Neural progenitor cell (in vitro differentiated cells): Measurements from ENCODE around the gene LMBR1. TPM values are rescaled to one million over a fixed set of nuclear protein-coding genes. Genes with fewer than 3 reads are reported as not detected.

Source experiments
- DNase-seq: peaks from one replicate; pipeline ENCODE4 v3.0.0-alpha.2; 2016; ENCODE audit warnings: low spot score
- H2AFZ ChIP-seq: fragments of 200-600 bp; sonication (generic); replicated peaks from 2 replicates; pipeline ENCODE4 v1.6.1; 2016; ENCODE audit warnings: antibody characterized with exemption
- H3F3A ChIP-seq: fragments of 200-600 bp; sonication (generic); 2 replicates; pipeline ENCODE4 v1.6.1; 2016; ENCODE audit warnings: antibody characterized with exemption, low read depth
- H3K27ac ChIP-seq: fragments of 200-600 bp; sonication (generic); 2 replicates; pipeline ENCODE4 v1.5.1; 2016; ENCODE audit warnings: mild to moderate bottlenecking
- H3K27me3 ChIP-seq: fragments of 200-600 bp; sonication (generic); 2 replicates; pipeline ENCODE4 v1.6.1; 2016; ENCODE audit warnings: mild to moderate bottlenecking, moderate library complexity
- H3K36me3 ChIP-seq: fragments of 200-600 bp; sonication (generic); 2 replicates; pipeline ENCODE4 v1.5.1; 2016
- H3K4me1 ChIP-seq: fragments of 200-600 bp; sonication (generic); 2 replicates; pipeline ENCODE4 v1.6.1; 2016; ENCODE audit warnings: mixed run types
- H3K4me2 ChIP-seq: fragments of 200-600 bp; sonication (generic); 2 replicates; pipeline ENCODE4 v1.6.1; 2016
- H3K4me3 ChIP-seq: fragments of 200-600 bp; sonication (generic); 2 replicates; pipeline ENCODE4 v1.5.1; 2016
- H3K79me2 ChIP-seq: fragments of 200-600 bp; sonication (generic); 2 replicates; pipeline ENCODE4 v1.6.1; 2016; ENCODE audit warnings: low read depth
- H3K9ac ChIP-seq: fragments of 200-600 bp; sonication (generic); 2 replicates; pipeline ENCODE4 v1.6.1; 2016
- H3K9me3 ChIP-seq: fragments of 200-600 bp; sonication (generic); 2 replicates; pipeline ENCODE4 v1.5.1; 2016; ENCODE audit warnings: low read depth
- H4K20me1 ChIP-seq: fragments of 200-600 bp; sonication (generic); 2 replicates; pipeline ENCODE4 v1.6.1; 2016; ENCODE audit warnings: low read depth
- H3K27ac Mint-ChIP-seq: 3 replicates; pipeline ENCODE4 v1.8.0; 2021; ENCODE audit warnings: mixed read lengths
- H3K27me3 Mint-ChIP-seq: 2 replicates; pipeline ENCODE4 v1.8.0; 2022; ENCODE audit warnings: low read depth, mild to moderate bottlenecking, inconsistent platforms, moderate library complexity, mixed read lengths; ENCODE audit not compliant: insufficient read depth
- H3K36me3 Mint-ChIP-seq: 3 replicates; pipeline ENCODE4 v1.8.0; 2021; ENCODE audit warnings: mixed read lengths
- H3K4me1 Mint-ChIP-seq: 3 replicates; pipeline ENCODE4 v1.8.0; 2021; ENCODE audit warnings: mixed read lengths
- H3K4me3 Mint-ChIP-seq: 3 replicates; pipeline ENCODE4 v1.8.0; 2021; ENCODE audit warnings: mild to moderate bottlenecking, moderate library complexity, mixed read lengths
- H3K9me3 Mint-ChIP-seq: 3 replicates; pipeline ENCODE4 v1.8.0; 2020; ENCODE audit warnings: mixed read lengths
- CTCF ChIP-seq: fragments of 200-600 bp; sonication (generic); IDR thresholded peaks from 2 replicates; pipeline ENCODE4 v1.5.1; 2017; ENCODE audit warnings: antibody characterized with exemption, mild to moderate bottlenecking
- EZH2 ChIP-seq: fragments of 200-600 bp; sonication (generic); IDR thresholded peaks from 2 replicates; pipeline ENCODE4 v1.6.1; 2017; ENCODE audit warnings: antibody characterized with exemption, mild to moderate bottlenecking, moderate library complexity
- EZH2phosphoT487 ChIP-seq: fragments of 200-600 bp; sonication (generic); IDR thresholded peaks from 2 replicates; pipeline ENCODE4 v1.6.1; 2017; ENCODE audit warnings: antibody characterized with exemption
- total RNA-seq: library from RNA; depleted of rRNA; stranded (reverse); fragments of >200 nt; gene quantifications from 2 replicates; pipeline ENCODE4 v1.2.3, GENCODE V29; 2015; ENCODE audit warnings: low replicate concordance

Gene LMBR1
- total RNA-seq, 1 donor from 2014 or later = 58.1 TPM

- H3K27me3 Mint-ChIP-seq = no peaks in the 10 kb centered on the region
- H3K36me3 Mint-ChIP-seq = peaks cover 5% of the 10 kb centered on the region
- no peak overlapping the region for H3K27ac Mint-ChIP-seq
- H3K36me3 ChIP-seq = no peaks in the 10 kb centered on the region
- H4K20me1 ChIP-seq = no peaks in the 10 kb centered on the region
- no peak overlapping the region for H2AFZ ChIP-seq
- peaks cover 39% of the 10 kb centered on the region for H3K4me1 ChIP-seq
- H3F3A ChIP-seq = peaks cover 12% of the 10 kb centered on the region
- H3K9me3 ChIP-seq = no peaks in the 10 kb centered on the region
- no peaks in the 10 kb centered on the region for H3K27me3 ChIP-seq
- no peaks in the 10 kb centered on the region for H3K9me3 Mint-ChIP-seq
- H3K4me1 Mint-ChIP-seq = no peaks in the 10 kb centered on the region
- DNase-seq = no peak
- H3K4me2 ChIP-seq = no peak overlapping the region
- H3K4me3 Mint-ChIP-seq = no peak overlapping the region
- no peak overlapping the region for H3K9ac ChIP-seq
- H3K79me2 ChIP-seq = no peaks in the 10 kb centered on the region
- TF ChIP-seq EZH2phosphoT487 (no peak), EZH2 (no peak), CTCF (no peak)
- H3K4me3 ChIP-seq = no peak overlapping the region
- peak overlapping the region; percentile 86 for H3K27ac ChIP-seq
Measured at GRCh38 chr7:156725936-156726335, 167.0 kb downstream of the LMBR1 start.

- H3K4me3 Mint-ChIP-seq = no peak overlapping the region
- DNase-seq = peak; percentile 21
- H3K4me1 ChIP-seq = peaks cover 42% of the 10 kb centered on the region
- no peaks in the 10 kb centered on the region for H3K79me2 ChIP-seq
- peaks cover 12% of the 10 kb centered on the region for H3F3A ChIP-seq
- H4K20me1 ChIP-seq = no peaks in the 10 kb centered on the region
- H3K27me3 Mint-ChIP-seq = no peaks in the 10 kb centered on the region
- H3K27me3 ChIP-seq = no peaks in the 10 kb centered on the region
- TF ChIP-seq EZH2 = no peak
- TF ChIP-seq EZH2phosphoT487 = no peak
- no peak for TF ChIP-seq CTCF
- no peaks in the 10 kb centered on the region for H3K9me3 Mint-ChIP-seq
- H3K36me3 ChIP-seq = no peaks in the 10 kb centered on the region
- H3K9ac ChIP-seq = no peak overlapping the region
- H3K4me3 ChIP-seq = no peak overlapping the region
- H2AFZ ChIP-seq = no peak overlapping the region
- H3K27ac ChIP-seq = peak overlapping the region; percentile 86
- H3K4me2 ChIP-seq = peak overlapping the region; percentile 24
- no peaks in the 10 kb centered on the region for H3K9me3 ChIP-seq
- peaks cover 5% of the 10 kb centered on the region for H3K36me3 Mint-ChIP-seq
- H3K4me1 Mint-ChIP-seq = no peaks in the 10 kb centered on the region
- no peak overlapping the region for H3K27ac Mint-ChIP-seq
Measured at GRCh38 chr7:156725073-156725472, 167.9 kb downstream of the LMBR1 start.

- no peaks in the 10 kb centered on the region for H3K36me3 ChIP-seq
- no peak overlapping the region for H3K9ac ChIP-seq
- Mint-ChIP-seq H3K9me3 (no peaks in the 10 kb centered on the region), H3K4me1 (no peaks in the 10 kb centered on the region), H3K27me3 (no peaks in the 10 kb centered on the region), H3K4me3 (no peak overlapping the region), H3K27ac (no peak overlapping the region), H3K36me3 (peaks cover 6% of the 10 kb centered on the region)
- no peak overlapping the region for H3K4me2 ChIP-seq
- H4K20me1 ChIP-seq = no peaks in the 10 kb centered on the region
- no peak overlapping the region for H2AFZ ChIP-seq
- H3K4me1 ChIP-seq = peaks cover 42% of the 10 kb centered on the region
- no peaks in the 10 kb centered on the region for H3K79me2 ChIP-seq
- peaks cover 12% of the 10 kb centered on the region for H3F3A ChIP-seq
- no peaks in the 10 kb centered on the region for H3K9me3 ChIP-seq
- no peak for DNase-seq
- H3K27me3 ChIP-seq = no peaks in the 10 kb centered on the region
- no peak overlapping the region for H3K4me3 ChIP-seq
- H3K27ac ChIP-seq = peak overlapping the region; percentile 23
- TF ChIP-seq EZH2phosphoT487 = no peak
- TF ChIP-seq EZH2 = no peak
- TF ChIP-seq CTCF = no peak
Measured at GRCh38 chr7:156722043-156722826, 170.7 kb downstream of the LMBR1 start.
